Activated T-cell treated with anti-CD3 and anti-CD28 coated beads, Interleukin-2, amount 50 U/mL, for 72 hours (primary cell): ENCODE data around the gene HEMK1. TPM values are rescaled to one million over a fixed set of nuclear protein-coding genes. Genes with fewer than 3 reads are reported as not detected.

ENCODE experiments used
- ATAC-seq, 2 donors: fragments of 150-1000 bp; cut with Tn5 transposase; replicated peaks in 1 of 2; 2 replicates each; pipeline ENCODE4 v1.10.0; 2021; ENCODE audit warnings: moderate library complexity in 2 of 2, mild to moderate bottlenecking in 1 of 2
- DNase-seq, 2 donors: peaks; one replicate each; pipeline ENCODE4 v3.0.0; 2021 to 2022; ENCODE audit warnings: mixed read lengths in 1 of 2
- H3K27ac Mint-ChIP-seq: one replicate; pipeline ENCODE4 v1.8.0; 2022; ENCODE audit warnings: mild to moderate bottlenecking, moderate library complexity, mixed read lengths
- H3K27me3 Mint-ChIP-seq: one replicate; pipeline ENCODE4 v1.8.0; 2022; ENCODE audit warnings: low read depth, mixed read lengths
- H3K36me3 Mint-ChIP-seq, 2 donors: one replicate each; pipeline ENCODE4 v1.8.0; 2022; ENCODE audit warnings: mixed read lengths in 2 of 2, mild to moderate bottlenecking in 1 of 2; ENCODE audit not compliant: insufficient read depth in 2 of 2
- H3K4me1 Mint-ChIP-seq: one replicate; pipeline ENCODE4 v1.8.0; 2022; ENCODE audit warnings: low read depth, mixed read lengths
- H3K4me3 Mint-ChIP-seq, 2 donors: one replicate each; pipeline ENCODE4 v1.8.0; 2022; ENCODE audit warnings: mild to moderate bottlenecking in 2 of 2, mixed read lengths in 2 of 2, moderate library complexity in 2 of 2
- H3K9me3 Mint-ChIP-seq, 2 donors: one replicate each; pipeline ENCODE4 v1.8.0; 2022; ENCODE audit warnings: mixed read lengths in 2 of 2
- total RNA-seq, 2 donors: library from RNA; stranded (reverse); gene quantifications; one replicate each; pipeline ENCODE4 v1.2.3, GENCODE V29; 2022

HEMK1 gene
- total RNA-seq, 2 donors from 2014 or later = 54.5 to 64.6 TPM

GRCh38 chr3:50587373-50587772 lies 18.1 kb downstream of the HEMK1 start:
- peak overlapping the region; percentile 93 for H3K27ac Mint-ChIP-seq
- peaks cover 11 to 16% of the 10 kb centered on the region in 2 donors for H3K36me3 Mint-ChIP-seq
- DNase-seq = no peak

DNA sequence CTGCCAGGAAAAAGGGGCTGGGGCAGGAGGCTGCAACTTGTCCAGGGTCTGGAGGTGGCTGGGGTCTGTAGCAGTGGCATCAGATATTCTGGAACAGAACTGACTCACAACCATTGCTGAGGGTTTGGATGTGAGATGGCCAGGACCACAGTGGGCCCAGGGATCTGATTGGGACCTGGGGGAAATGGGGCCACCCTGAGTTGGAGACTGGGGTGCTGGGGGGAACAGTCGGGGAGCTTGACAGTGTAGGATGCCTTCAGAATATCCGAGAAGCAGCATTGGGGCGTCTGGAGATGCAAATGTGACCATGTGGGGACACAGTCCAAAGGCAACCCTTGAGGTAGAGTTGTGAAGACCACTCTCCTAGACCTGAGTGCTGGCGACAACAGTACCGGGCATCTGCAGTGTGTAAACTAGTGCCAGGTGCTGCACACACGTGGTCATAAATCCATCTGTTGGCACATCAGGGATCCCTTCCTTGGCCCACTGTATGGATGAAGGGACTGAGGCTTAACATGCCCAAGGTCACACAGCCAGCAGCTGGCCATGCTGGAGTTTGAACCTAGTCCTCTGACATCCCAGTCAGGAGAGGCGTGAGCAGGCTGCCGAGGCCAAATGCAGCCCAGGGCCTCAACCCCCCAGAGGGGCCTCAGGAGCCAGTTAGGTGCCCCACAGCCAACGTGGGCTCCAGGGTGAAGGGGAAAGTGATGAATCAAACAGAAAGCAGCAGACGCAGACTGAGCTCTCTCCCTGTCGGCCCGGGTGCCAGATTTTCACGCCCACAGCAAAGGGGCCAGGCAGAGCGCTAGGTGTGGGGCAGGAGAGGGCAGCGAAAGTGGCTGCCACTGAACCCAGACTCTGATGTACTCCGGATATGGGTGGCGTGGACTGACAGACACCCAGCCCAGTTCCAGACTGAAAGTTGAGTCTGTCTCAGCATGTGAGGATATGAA lies 18.8 kb downstream of the HEMK1 start:
- peak; percentile 91 to 93 for DNase-seq
- Mint-ChIP-seq H3K9me3 (no peaks in the 10 kb centered on the region), H3K27me3 (no peaks in the 10 kb centered on the region), H3K27ac (peak overlapping the region; percentile 93), H3K36me3 (peaks cover 11 to 14% of the 10 kb centered on the region in 2 donors), H3K4me3 (peak overlapping the region; percentile 69 to 78), H3K4me1 (peaks cover 100% of the 10 kb centered on the region)
- ATAC-seq = peak; percentile 66 to 67

More at GRCh38 chr3:50587373-50587772, 18.1 kb downstream of the HEMK1 start:
- no peak for ATAC-seq
- H3K27me3 Mint-ChIP-seq = no peaks in the 10 kb centered on the region
- H3K4me1 Mint-ChIP-seq = peaks cover 100% of the 10 kb centered on the region
- H3K9me3 Mint-ChIP-seq = no peaks in the 10 kb centered on the region
- H3K4me3 Mint-ChIP-seq = peak overlapping the region; percentile 69 to 78

GRCh38 chr3:50588759-50589433 lies 19.6 kb downstream of the HEMK1 start:
- Mint-ChIP-seq H3K9me3 (no peaks in the 10 kb centered on the region), H3K4me3 (peak overlapping the region; percentile 69 to 78), H3K4me1 (peaks cover 100% of the 10 kb centered on the region), H3K27me3 (no peaks in the 10 kb centered on the region), H3K36me3 (peaks cover 9 to 10% of the 10 kb centered on the region in 2 donors), H3K27ac (peak overlapping the region; percentile 93)
- DNase-seq = no peak
- no peak for ATAC-seq

DNA sequence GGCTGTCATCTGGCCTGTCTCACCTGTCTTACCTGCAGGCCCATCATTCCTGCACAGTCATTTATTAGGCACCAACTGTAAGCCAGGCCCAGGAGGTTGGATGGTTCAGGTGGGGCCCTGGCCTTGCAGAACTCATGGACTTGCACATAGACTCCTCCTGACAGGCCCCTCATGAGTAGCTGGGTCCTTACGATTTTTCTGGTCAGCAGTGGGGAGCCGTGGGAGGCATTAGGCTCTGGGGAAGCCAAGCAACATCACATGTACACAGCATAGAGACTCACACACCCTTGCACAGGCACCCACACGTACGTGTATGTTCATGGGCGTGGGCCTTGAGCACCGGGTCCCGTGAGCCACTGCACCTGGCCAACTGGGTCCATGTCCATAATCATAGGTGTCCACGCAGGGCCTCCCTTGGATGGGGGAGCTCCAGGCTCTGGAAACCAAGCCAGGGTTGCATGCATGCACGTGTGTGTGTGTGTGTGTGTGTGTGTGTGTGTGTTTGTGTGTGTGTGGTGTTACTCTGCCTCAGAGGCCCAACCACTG lies 21.9 kb downstream of the HEMK1 start:
- Mint-ChIP-seq H3K36me3 (peaks cover 3 to 5% of the 10 kb centered on the region in 2 donors), H3K4me3 (peak overlapping the region; percentile 71 to 78), H3K27me3 (no peaks in the 10 kb centered on the region), H3K27ac (peak overlapping the region; percentile 97), H3K9me3 (no peaks in the 10 kb centered on the region), H3K4me1 (peaks cover 100% of the 10 kb centered on the region)
- ATAC-seq (peak; percentile 8 to 12), DNase-seq (no peak)

DNA sequence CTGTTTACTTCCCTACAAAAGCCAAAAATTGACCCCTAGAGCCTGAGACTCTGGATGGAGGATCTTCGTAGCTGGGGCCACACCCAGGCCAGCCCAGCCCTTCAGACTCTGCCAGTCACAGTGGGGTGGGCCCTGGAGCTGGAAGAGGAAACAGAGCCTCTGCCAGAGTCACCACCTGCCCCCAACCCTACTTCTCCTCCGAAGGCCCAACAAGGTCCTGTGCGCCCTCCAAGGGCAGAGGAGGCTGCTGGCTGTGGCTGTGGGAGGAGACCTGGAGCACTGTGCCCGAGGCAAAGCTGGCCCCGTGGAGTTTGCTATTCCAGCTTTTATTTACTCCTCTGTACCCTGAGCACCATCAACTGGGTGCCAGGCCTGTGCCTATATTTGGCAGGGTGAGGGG lies 23.2 kb downstream of the HEMK1 start:
- Mint-ChIP-seq H3K4me3 (peak overlapping the region; percentile 71 to 78), H3K4me1 (peaks cover 87% of the 10 kb centered on the region), H3K36me3 (peaks cover 3 to 5% of the 10 kb centered on the region in 2 donors), H3K27me3 (no peaks in the 10 kb centered on the region), H3K9me3 (no peaks in the 10 kb centered on the region), H3K27ac (peak overlapping the region; percentile 97)
- ATAC-seq (no peak), DNase-seq (no peak)

GRCh38 chr3:50594253-50594785 lies 25.0 kb downstream of the HEMK1 start:
- Mint-ChIP-seq H3K4me3 (peak overlapping the region; percentile 6 to 71), H3K36me3 (peaks cover under 1 to 8% of the 10 kb centered on the region in 2 donors), H3K4me1 (peaks cover 85% of the 10 kb centered on the region), H3K27ac (peak overlapping the region; percentile 97), H3K27me3 (no peaks in the 10 kb centered on the region), H3K9me3 (no peaks in the 10 kb centered on the region)
- DNase-seq = no peak
- no peak for ATAC-seq

DNA sequence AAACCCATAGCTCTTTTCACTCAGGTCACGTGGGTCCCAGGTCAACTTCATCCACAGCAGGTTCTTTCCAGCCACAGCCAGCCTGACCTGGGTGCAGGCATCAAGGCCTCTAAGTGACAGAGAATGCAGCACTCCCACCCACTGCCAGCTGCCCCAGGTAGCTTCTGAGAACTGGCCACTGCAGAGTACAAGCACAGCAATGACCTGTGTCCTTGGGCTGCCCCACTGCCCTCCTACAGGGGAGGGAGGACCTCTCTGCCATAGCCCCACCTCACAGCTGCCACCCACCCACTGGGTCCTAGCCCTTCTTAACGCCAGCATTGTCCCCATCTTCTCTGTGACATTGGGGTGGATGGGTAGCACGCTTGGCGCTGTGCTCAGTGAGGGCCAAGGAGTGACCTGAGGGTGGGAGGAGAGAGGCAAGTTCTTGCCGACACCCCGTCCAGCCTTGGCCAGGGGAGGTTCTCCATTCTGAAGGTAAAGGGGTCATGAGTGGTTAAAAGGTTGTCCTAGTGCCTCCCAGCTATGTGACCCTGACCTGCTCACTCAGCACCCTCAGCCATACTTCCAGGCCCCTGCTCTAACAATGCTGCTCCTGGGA lies 29.9 kb downstream of the HEMK1 start:
- no peaks in the 10 kb centered on the region for H3K9me3 Mint-ChIP-seq
- ATAC-seq = no peak
- peak overlapping the region; percentile 87 to 92 for H3K4me3 Mint-ChIP-seq
- H3K36me3 Mint-ChIP-seq = peaks cover 4 to 13% of the 10 kb centered on the region in 2 donors
- DNase-seq = no peak
- H3K4me1 Mint-ChIP-seq = peaks cover 85% of the 10 kb centered on the region
- no peaks in the 10 kb centered on the region for H3K27me3 Mint-ChIP-seq
- peak overlapping the region; percentile 100 for H3K27ac Mint-ChIP-seq

GRCh38 chr3:50599716-50600118 lies 30.4 kb downstream of the HEMK1 start:
- Mint-ChIP-seq H3K4me3 (peak overlapping the region; percentile 87 to 92), H3K4me1 (peaks cover 85% of the 10 kb centered on the region), H3K27me3 (no peaks in the 10 kb centered on the region), H3K36me3 (peaks cover 4 to 16% of the 10 kb centered on the region in 2 donors), H3K9me3 (no peaks in the 10 kb centered on the region), H3K27ac (peak overlapping the region; percentile 100)
- no peak for DNase-seq
- ATAC-seq = no peak

- ATAC-seq (no peak), DNase-seq (no peak)
- Mint-ChIP-seq H3K27ac (peak overlapping the region; percentile 100), H3K27me3 (no peaks in the 10 kb centered on the region), H3K9me3 (no peaks in the 10 kb centered on the region), H3K4me1 (peaks cover 85% of the 10 kb centered on the region), H3K36me3 (peaks cover 4 to 19% of the 10 kb centered on the region in 2 donors), H3K4me3 (peak overlapping the region; percentile 87 to 92)
Measured at GRCh38 chr3:50600141-50600753, 30.9 kb downstream of the HEMK1 start.

GRCh38 chr3:50600841-50601591 lies 31.7 kb downstream of the HEMK1 start:
- DNase-seq (peak; percentile 93 to 95), ATAC-seq (peak; percentile 71 to 78)
- peak overlapping the region; percentile 100 for H3K27ac Mint-ChIP-seq
- no peaks in the 10 kb centered on the region for H3K9me3 Mint-ChIP-seq
- H3K36me3 Mint-ChIP-seq = peaks cover 8 to 26% of the 10 kb centered on the region in 2 donors
- H3K4me3 Mint-ChIP-seq = peak overlapping the region; percentile 87 to 92
- peaks cover 85% of the 10 kb centered on the region for H3K4me1 Mint-ChIP-seq
- H3K27me3 Mint-ChIP-seq = no peaks in the 10 kb centered on the region

- ATAC-seq (peak; percentile 1 to 3), DNase-seq (peak in 1 of 2 donors; percentile 54)
- no peaks in the 10 kb centered on the region for H3K9me3 Mint-ChIP-seq
- peak overlapping the region; percentile 100 for H3K27ac Mint-ChIP-seq
- H3K4me3 Mint-ChIP-seq = peak overlapping the region; percentile 87 to 92
- peaks cover 86% of the 10 kb centered on the region for H3K4me1 Mint-ChIP-seq
- H3K27me3 Mint-ChIP-seq = no peaks in the 10 kb centered on the region
- H3K36me3 Mint-ChIP-seq = peaks cover 17 to 40% of the 10 kb centered on the region in 2 donors
Measured at GRCh38 chr3:50602595-50603191, 33.4 kb downstream of the HEMK1 start.
